Duodenal mucosa (tissue), 2 donors: ENCODE data around the gene GALNT18.

Experiments used
- H3K27ac ChIP-seq: one replicate; pipeline ENCODE4 v1.7.0; 2013; ENCODE audit warnings: low read depth, low read length
- H3K27me3 ChIP-seq, 2 donors: one replicate each; pipeline ENCODE4 v1.7.0; 2013; ENCODE audit warnings: low read length in 2 of 2, control low read depth in 1 of 2; ENCODE audit not compliant: insufficient read depth in 2 of 2, control insufficient read depth in 1 of 2
- H3K36me3 ChIP-seq, 2 donors: one replicate each; pipeline ENCODE4 v1.7.0; 2013; ENCODE audit warnings: low read length in 2 of 2, control low read depth in 1 of 2; ENCODE audit not compliant: insufficient read depth in 2 of 2, control insufficient read depth in 1 of 2
- H3K4me1 ChIP-seq, 2 donors: one replicate each; pipeline ENCODE4 v1.7.0; 2013; ENCODE audit warnings: low read length in 2 of 2, control low read depth in 1 of 2; ENCODE audit not compliant: insufficient read depth in 2 of 2, control insufficient read depth in 1 of 2
- H3K4me3 ChIP-seq, 2 donors: one replicate each; pipeline ENCODE4 v1.7.0; 2013; ENCODE audit warnings: low read length in 2 of 2, low read depth in 1 of 2
- H3K9ac ChIP-seq, 2 donors: one replicate each; pipeline ENCODE4 v1.7.0; 2013; ENCODE audit warnings: low read length in 2 of 2, low read depth in 1 of 2
- H3K9me3 ChIP-seq, 2 donors: one replicate each; pipeline ENCODE4 v1.7.0; 2013; ENCODE audit warnings: low read length in 2 of 2, control low read depth in 1 of 2; ENCODE audit not compliant: control insufficient read depth in 1 of 2

Gene GALNT18

DNA sequence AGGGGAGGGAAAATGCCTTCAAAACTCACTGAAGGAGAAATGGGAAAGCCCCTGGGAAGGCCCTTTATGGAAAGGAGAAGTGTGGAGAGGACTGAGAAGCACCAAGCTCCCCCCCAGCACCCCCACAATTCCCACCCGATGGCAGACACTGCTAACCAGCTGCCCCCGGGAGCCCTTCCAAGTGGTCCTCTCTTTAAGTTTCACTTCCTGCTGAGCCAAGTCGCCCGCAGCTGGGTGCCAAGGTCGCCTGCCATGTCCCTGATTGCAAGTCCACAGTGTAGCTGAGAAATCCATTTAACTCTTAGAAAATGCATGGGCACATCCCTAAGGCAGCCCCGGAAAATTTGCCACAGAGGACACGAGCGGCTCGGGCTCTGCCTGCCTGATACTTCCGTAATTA lies 68.2 kb downstream of the GALNT18 start:
- no peak overlapping the region for H3K4me3 ChIP-seq
- H3K9me3 ChIP-seq: no peaks in the 10 kb centered on the region
- no peaks in the 10 kb centered on the region for H3K27me3 ChIP-seq
- no peak overlapping the region for H3K27ac ChIP-seq
- no peaks in the 10 kb centered on the region for H3K36me3 ChIP-seq
- H3K9ac ChIP-seq: no peak overlapping the region
- peaks cover 12 to 14% of the 10 kb centered on the region in 2 donors for H3K4me1 ChIP-seq

DNA sequence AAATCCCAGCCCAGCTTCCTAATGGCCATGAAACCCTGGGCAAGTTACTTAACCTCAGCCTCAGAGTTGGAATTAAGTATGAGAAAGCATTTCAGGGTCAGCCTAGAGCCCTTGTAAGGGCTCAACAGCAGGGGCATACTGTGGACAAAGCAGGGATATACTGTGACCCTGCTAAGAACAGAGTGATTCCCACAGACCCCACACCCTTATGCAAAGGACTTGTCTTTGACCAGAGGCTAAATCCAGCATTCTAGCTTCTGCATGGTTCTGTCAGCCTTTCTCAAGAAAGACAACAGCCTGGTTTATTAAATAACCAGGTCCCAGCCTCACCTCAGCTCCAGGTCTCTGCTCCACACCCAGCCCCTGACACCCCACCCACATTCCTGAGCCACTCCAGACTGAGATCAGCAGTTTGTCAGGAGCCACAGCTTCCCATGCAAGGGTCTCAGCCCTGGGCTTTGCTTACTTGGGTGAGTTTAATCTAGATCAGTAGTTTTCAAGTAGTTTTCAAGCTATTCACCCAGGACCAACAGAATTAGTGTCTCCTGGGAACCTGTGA lies 69.2 kb downstream of the GALNT18 start:
- peaks cover 12 to 14% of the 10 kb centered on the region in 2 donors for H3K4me1 ChIP-seq

DNA sequence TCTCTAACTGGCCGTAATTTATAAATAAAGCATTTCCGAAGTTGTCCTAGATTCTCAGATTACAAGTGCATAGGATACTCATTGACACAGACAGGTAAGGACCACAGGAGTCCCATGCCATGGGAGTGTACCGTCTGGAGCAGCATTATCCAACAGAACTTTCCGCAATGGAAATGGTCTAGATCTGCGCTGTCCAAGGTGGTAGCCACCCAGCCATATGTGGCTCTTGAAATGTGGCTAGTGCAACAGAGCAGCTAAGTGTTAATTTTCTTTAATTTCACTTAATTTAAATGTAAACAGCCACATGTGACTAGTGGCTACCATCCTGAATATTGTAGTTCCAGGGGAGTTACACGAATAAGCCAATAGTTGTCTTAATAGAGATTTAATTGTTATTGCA lies 71.3 kb downstream of the GALNT18 start:
- H3K4me3 ChIP-seq: no peak overlapping the region
- no peak overlapping the region for H3K27ac ChIP-seq
- H3K4me1 ChIP-seq: peaks cover 12 to 14% of the 10 kb centered on the region in 2 donors
- no peaks in the 10 kb centered on the region for H3K27me3 ChIP-seq
- no peak overlapping the region for H3K9ac ChIP-seq
- H3K36me3 ChIP-seq: no peaks in the 10 kb centered on the region
- H3K9me3 ChIP-seq: no peaks in the 10 kb centered on the region

More for the DNA sequence above, 69.2 kb downstream of the GALNT18 start:
- Histone ChIP-seq H3K9me3 (no peaks in the 10 kb centered on the region), H3K4me3 (no peak overlapping the region), H3K9ac (no peak overlapping the region), H3K36me3 (no peaks in the 10 kb centered on the region), H3K27me3 (no peaks in the 10 kb centered on the region), H3K27ac (no peak overlapping the region)

DNA sequence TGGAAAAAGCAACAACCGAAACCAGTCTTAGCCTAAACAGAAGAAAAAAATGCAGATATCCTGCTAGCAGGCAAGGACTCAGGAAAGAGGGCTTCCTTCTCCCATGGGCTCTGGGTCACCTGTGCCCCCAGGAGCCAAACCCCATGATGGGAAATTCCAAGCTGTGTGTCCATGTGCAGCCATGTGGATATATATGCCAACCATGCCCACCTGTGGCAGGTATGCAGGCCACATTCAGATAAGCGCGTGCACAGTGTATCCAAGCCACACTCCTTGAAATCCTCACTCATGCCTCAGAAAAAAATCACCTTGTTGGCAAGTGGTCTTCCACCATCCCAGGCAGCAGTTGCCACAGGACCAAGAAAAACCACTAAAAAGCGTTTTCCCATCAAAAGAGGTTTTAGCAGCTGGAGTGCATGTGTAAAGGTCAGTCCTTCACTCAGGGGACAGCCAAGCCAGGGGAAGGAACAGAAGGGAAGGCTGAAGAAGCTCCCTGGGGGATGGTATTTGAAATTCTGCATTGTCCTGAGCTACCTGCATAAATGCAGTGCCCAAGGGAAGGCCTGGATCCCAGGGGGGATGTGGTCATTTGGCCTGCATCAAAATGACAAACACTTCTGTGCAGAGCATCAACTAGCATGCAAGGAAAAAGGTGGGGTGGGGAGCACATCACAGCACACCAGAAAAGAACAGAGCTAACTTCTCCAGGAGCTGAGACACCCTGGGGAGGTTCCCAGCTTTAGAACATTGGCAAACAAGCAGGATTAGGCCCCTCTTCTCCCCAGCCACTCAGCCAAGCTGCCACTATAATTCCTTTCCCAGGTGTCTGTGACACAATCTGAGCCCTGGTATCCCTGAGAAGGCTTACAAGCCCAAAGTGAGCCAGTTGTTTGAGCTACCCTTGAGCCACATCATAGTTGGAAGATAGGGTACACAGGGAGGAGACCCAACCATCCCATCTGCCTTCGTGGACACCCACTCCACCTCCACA lies 76.2 kb downstream of the GALNT18 start:
- Histone ChIP-seq H3K9ac (no peak overlapping the region), H3K4me1 (no peaks in the 10 kb centered on the region), H3K27me3 (no peaks in the 10 kb centered on the region), H3K9me3 (no peaks in the 10 kb centered on the region), H3K36me3 (no peaks in the 10 kb centered on the region), H3K4me3 (no peak overlapping the region), H3K27ac (no peak overlapping the region)

- Histone ChIP-seq H3K27me3 (no peaks in the 10 kb centered on the region), H3K36me3 (no peaks in the 10 kb centered on the region), H3K4me1 (no peaks in the 10 kb centered on the region), H3K9me3 (no peaks in the 10 kb centered on the region), H3K4me3 (no peak overlapping the region), H3K9ac (no peak overlapping the region), H3K27ac (no peak overlapping the region)
Measured at GRCh38 chr11:11543656-11544055, 78.1 kb downstream of the GALNT18 start.

GRCh38 chr11:11540157-11540556 lies 81.6 kb downstream of the GALNT18 start:
- Histone ChIP-seq H3K4me3 (no peak overlapping the region), H3K27me3 (no peaks in the 10 kb centered on the region), H3K27ac (no peak overlapping the region), H3K9me3 (no peaks in the 10 kb centered on the region), H3K9ac (no peak overlapping the region), H3K36me3 (no peaks in the 10 kb centered on the region), H3K4me1 (no peaks in the 10 kb centered on the region)

GRCh38 chr11:11538277-11538960 lies 83.4 kb downstream of the GALNT18 start:
- no peak overlapping the region for H3K9ac ChIP-seq
- no peaks in the 10 kb centered on the region for H3K4me1 ChIP-seq
- no peak overlapping the region for H3K27ac ChIP-seq
- H3K4me3 ChIP-seq: no peak overlapping the region
- no peaks in the 10 kb centered on the region for H3K9me3 ChIP-seq
- no peaks in the 10 kb centered on the region for H3K36me3 ChIP-seq
- no peaks in the 10 kb centered on the region for H3K27me3 ChIP-seq

DNA sequence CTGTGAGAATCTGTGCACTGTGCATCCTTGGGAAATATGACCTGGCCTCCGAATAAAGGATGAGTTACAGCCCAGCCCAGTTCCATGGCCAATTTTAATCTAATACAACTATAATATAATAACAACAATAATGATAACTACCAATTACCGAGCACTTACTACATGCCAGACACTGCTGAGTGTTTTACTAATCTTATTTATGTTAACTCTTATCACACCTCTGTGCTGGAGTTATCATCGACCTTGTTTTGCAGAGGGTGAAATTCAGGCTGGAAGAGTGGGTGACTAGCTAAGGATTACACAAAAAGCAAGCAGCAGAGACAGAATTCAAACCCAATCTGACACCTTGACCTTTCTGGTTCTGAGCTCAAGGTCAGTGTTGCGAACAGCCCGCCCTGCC lies 83.9 kb downstream of the GALNT18 start:
- H3K27ac ChIP-seq: no peak overlapping the region
- no peaks in the 10 kb centered on the region for H3K9me3 ChIP-seq
- H3K36me3 ChIP-seq: no peaks in the 10 kb centered on the region
- H3K4me3 ChIP-seq: no peak overlapping the region
- no peaks in the 10 kb centered on the region for H3K4me1 ChIP-seq
- H3K9ac ChIP-seq: no peak overlapping the region
- no peaks in the 10 kb centered on the region for H3K27me3 ChIP-seq

- no peaks in the 10 kb centered on the region for H3K9me3 ChIP-seq
- H3K36me3 ChIP-seq: no peaks in the 10 kb centered on the region
- no peak overlapping the region for H3K4me3 ChIP-seq
- no peaks in the 10 kb centered on the region for H3K4me1 ChIP-seq
- H3K27ac ChIP-seq: no peak overlapping the region
- H3K27me3 ChIP-seq: no peaks in the 10 kb centered on the region
- H3K9ac ChIP-seq: no peak overlapping the region
Measured at GRCh38 chr11:11537372-11537771, 84.4 kb downstream of the GALNT18 start.

DNA sequence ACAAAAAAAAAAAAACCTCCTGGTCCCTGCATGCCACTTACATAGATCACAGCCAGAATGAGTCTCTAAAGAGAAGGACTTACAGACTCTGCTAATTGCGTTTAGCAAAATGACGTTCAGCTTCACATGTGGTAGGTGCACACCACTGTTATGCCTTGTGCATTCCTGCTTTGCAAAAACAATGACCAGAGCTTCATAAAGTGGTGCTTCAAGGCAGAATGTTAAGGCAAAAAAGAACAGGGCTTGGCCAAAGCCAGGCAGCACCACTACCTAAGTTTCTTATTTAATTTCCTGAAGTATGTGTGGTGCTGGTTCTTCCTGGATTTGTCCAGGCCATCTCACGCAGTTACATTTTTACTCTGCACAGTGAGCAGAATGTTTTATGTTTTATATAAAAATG lies 85.2 kb downstream of the GALNT18 start:
- H3K36me3 ChIP-seq: no peaks in the 10 kb centered on the region
- no peaks in the 10 kb centered on the region for H3K9me3 ChIP-seq
- H3K9ac ChIP-seq: no peak overlapping the region
- no peak overlapping the region for H3K4me3 ChIP-seq
- no peak overlapping the region for H3K27ac ChIP-seq
- no peaks in the 10 kb centered on the region for H3K4me1 ChIP-seq
- no peaks in the 10 kb centered on the region for H3K27me3 ChIP-seq
